ENCODE measurements around the gene LHPP. TPM values are rescaled to one million over a fixed set of nuclear protein-coding genes. Genes with fewer than 3 reads are reported as not detected.

LHPP gene
- total RNA-seq, 2 donors from 2014 or later: 26.1 to 29.8 TPM

DNA sequence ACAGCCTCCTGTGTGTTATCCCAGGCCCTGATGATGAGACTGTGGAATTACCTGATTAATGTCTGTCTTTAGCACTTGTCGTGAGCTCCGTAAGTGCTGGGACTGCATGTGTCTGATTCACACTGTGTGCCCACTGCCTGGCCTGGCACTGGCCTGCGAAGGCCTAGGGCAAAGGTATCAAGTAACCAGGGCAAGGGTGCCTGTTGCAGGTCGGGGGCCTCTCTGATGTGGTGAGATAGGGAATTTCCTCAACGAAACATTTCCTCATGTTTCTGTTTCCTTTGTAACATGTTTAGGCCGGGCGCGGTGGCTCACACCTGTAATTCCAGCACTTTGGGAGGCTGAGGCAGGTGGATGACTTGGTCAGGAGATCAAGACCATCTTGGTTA lies 50.4 kb downstream of the LHPP start:
- ATAC-seq (no peak), DNase-seq (no peak)
- intact Hi-C loops (cut with DNase I, micrococcal nuclease): no loop called here

DNA sequence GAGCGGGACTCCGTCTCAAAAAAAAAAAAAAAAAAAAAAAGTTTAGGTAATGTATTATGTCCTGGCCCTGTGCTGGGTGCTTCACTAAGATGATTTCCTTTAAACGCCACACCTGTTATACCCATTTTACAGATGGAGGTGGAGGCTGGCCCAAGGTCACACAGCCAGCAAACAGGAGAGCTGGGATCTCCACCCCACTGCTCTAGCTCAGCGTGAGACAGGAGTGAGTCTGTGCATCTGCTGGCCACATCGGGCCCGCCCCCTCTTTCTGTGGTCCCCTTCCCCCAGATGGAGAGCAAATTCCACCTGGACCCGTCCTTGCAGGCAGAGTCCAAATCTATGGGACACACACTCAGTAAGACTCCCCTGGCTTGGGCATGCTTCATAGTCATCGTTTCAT lies 51.0 kb downstream of the LHPP start:
- intact Hi-C loops (cut with DNase I, micrococcal nuclease): no loop called here
- DNase-seq (no peak), ATAC-seq (no peak)

DNA sequence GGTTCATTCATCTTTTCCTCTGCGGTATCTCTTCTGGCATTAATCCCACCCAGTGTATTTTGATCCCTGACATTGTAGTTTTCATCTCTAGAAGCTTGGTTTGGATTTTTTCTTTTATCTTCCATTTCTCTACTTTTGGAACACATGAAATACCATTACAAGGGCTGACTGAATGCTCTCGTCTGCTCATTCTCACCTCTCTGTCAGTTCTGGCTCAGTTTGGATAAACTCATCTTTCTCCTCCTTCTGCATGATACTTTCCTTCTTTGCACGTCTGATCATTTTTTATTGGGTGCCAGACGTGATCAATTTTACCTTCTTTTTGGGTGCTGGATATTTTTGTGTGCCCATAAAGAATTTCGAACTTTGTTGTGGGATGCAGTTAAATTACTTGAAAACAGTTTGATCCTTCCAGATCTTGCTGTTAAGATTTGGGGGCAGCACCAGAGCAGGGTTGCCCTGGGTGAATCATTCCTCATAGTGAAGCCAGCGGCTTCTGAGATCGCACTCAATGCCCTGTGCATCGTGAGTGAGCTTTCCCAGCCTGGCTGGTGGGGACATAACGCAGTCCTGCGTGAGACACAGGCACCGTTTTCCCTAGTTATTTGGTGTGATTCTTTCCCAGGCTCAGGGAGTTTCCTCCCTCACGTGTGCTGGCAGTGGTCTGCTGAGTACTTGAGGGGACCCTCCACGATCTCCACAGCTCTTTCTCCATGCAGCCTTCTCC lies 53.8 kb downstream of the LHPP start:
- DNase-seq: no peak
- intact Hi-C loops (cut with DNase I, micrococcal nuclease): no loop called here
- ATAC-seq: no peak

DNA sequence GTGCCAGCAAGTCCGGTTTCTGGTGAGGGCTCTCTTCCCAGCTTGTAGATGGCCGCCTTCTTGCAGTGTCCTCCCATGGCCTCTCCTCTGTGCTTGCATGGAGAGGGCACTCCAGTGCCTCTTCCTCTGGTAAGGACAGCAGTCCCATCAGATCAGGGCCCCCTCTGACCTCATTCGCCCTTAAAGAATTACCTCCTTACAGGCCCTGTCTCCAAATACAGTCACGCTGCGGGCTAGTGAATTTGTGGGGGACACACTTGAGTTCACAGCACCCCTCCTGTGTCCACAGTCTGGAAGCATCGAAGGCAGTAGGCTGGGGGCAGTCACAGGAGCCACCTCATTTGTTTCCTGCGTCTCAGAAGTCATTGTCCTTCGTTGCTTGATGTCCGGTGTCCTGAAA lies 54.6 kb downstream of the LHPP start:
- DNase-seq: no peak
- intact Hi-C loops (cut with DNase I, micrococcal nuclease): no loop called here
- ATAC-seq: no peak

DNA sequence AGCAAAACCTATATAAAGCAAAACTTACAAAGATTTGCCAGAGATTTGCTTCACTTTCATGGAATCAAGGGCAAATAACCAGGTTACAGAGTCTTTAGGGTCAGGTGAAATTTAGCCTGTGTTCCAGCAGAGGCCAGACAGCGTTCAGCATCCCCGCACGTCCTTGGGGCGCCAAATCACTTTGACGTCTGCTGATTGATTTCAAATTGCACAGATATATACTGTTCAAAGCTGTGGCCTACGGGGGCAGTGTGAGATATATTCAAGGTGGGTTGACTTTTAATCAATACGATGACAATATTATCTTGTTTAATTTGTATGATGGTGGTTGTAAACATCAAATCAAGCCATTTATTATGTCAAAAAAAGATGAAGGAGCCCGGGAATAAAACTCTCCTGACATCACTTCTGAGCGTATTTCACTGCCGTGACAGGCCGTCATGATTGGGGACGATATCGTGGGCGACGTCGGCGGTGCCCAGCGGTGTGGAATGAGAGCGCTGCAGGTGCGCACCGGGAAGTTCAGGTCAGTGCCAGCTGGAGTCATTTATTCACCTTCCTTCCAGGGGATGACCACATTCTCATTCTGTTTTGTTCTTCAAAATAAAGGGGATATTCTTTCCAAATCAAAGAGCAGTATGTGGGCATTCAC lies 55.2 kb downstream of the LHPP start:
- DNase-seq (no peak), ATAC-seq (no peak)
- intact Hi-C loops (cut with DNase I, micrococcal nuclease): no loop called here

DNA sequence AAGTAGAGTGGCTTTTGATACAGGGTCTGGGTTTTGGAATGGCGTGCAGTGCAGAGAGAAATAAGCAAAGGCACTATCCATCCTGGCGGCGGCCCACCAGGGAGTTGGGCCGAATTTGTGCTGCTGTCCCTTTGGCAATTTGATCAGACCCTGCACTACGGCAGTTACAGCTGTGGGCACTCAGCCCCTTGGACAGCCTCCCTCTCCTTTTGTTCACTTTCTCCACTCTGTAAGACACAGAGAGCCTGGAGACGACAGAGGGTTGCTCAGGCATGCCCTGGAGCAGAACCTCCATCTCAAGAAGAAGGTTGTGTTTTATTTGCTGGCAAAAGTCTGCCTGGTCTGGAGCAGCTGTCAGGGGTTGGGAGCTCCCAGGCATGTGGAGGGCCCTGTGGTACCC lies 55.8 kb downstream of the LHPP start:
- intact Hi-C loops (cut with DNase I, micrococcal nuclease): no loop called here
- no peak for DNase-seq
- no peak for ATAC-seq

DNA sequence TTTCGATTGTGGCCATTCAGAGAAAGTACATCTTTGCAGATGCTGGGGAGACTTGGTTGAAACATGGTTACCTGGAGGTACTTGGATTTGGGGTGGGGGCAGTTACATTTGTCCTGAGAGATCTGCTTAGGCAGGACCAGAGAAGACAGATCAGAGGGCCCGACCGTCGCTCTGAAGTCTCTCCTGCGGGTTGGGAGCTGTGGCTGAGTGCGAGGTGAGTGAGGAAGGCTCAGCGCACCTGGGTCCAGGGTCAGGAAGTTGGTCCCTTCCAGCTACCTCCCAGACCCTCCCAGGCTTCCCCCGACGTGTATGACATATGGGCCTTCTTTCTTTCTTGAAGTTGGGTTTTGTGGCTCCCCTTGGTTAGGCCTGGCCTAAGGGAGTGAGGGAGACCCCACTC lies 56.3 kb downstream of the LHPP start:
- intact Hi-C loops (cut with DNase I, micrococcal nuclease): no loop called here
- no peak for ATAC-seq
- no peak for DNase-seq

DNA sequence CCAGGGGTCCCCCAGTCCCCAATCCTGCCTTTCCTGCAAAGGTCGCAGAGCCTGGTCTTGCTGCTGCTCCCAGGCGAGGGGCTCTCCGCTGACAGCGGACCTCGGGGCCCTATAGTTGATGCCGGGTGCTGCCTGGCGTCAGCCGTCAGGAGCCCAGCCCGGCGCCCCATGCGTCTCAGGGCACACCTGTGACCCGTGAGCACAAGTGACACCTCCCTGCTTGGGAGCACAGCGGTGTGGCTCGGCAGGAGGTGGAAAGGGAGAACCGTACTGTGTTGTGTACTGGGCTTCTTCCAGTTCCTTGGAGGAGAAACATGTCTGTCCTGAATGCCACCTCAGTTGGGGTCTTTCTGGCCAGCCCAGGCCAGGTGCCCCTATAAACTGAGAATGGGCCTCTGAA lies 56.7 kb downstream of the LHPP start:
- DNase-seq (no peak), ATAC-seq (no peak)
- intact Hi-C loops (cut with DNase I, micrococcal nuclease): no loop called here

DNA sequence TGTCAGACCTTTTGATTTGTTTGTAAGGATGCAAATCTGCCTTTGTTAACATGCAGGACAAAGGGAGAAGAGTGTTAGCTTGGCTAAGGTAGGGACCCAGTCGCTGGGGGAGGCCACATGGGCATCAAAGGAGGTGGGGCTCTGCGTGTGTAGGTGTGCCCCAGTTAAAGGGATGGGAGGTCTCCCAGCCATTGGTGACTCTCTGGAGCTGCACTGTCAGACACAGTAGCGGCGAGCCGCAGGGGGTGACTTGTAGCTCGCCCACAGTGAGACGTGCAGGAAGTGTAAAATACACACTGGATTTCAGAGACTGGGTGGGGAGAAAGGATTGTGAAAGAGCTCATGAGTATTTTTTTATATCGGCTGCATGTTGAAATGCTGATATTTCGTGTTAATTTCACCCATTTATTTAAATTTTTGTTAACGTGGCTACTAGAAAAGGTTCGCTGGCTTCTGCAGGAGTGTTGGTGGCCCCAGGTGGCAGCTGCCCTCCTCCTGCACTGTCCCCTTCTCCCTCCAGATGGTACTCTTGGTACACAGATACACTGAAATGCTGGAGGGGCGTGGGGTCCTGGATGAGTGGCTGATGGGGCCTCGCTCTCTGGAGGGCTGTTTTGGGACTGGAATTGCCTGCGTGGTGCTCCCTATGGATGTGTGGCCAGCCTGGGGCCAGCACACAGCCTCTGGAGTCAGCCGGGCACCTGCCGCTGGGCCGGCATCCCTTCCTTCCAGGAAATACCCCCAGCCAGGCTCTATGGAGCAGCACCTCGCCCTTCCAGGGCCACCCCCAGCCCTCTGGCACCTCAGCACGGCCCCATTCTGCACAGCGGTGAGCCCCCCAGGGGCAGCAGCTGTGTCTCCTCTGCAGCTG lies 59.2 kb downstream of the LHPP start:
- ATAC-seq: no peak
- DNase-seq: no peak
- intact Hi-C loops (cut with DNase I, micrococcal nuclease): no loop called here

DNA sequence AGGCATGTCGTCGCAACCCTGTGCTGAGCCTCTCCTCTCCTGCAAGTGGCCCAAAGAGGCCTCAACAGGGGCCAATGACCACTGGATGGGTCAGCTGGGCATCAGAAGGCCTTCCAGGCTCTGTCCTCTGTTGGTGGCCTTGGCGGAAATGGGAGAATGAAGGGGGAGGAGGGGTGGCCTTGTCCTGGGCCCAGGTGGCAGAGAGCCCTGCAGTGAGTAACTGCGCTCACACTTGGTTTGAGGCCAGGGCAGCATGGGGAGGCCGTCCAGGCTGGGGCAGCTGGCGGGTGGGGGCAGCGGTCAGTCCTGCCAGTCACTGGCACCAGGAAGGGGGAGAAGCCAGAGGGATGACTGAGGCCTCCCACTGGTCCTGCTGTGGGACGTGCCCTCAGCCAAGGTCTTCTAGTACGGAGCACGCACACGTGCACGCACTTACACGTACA lies 59.8 kb downstream of the LHPP start:
- ATAC-seq: no peak
- intact Hi-C loops (cut with DNase I, micrococcal nuclease): no loop called here
- no peak for DNase-seq

DNA sequence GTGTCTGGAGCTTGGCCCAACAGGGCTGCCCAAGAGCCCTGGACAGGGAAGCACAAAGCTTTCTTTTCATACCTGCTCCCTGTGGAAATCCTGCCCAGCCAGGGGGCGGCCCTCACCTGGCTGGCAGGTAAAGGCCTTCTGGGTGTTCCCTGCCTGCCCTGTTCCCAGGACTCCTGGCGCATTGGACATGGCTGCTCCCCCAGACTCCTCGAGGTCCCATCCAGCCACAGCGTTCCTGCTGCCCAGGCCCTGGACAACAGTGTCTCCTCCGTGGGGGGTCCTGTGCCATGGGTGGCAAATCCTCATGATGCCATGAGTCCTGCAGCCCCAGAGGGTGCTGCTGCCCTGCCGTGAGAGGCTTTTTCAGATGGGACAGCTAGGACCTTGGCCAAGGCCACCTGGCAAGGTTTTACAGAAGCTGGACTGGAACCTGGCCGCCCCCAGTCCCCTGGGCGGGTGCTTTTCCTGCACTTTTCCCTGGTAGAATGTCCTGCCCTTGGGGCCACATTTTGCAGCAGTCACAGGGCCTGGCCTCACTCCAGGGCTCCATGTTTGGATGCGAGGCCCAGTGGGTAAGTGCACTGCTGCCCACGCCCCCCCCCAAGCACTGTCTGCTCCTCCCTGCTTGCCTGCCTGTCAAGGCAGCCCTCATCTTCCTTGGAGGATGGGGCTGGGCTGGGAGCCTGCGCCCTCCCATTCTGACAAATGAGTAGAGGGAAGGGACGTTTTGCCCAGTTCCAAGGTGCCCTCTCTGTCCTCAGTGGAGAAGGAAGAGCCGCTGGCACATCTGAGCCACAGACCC lies 60.7 kb downstream of the LHPP start:
- peak in 1 of 2 donors; percentile 50 for DNase-seq
- ATAC-seq: no peak
- intact Hi-C loops (cut with DNase I, micrococcal nuclease): no loop called here

DNA sequence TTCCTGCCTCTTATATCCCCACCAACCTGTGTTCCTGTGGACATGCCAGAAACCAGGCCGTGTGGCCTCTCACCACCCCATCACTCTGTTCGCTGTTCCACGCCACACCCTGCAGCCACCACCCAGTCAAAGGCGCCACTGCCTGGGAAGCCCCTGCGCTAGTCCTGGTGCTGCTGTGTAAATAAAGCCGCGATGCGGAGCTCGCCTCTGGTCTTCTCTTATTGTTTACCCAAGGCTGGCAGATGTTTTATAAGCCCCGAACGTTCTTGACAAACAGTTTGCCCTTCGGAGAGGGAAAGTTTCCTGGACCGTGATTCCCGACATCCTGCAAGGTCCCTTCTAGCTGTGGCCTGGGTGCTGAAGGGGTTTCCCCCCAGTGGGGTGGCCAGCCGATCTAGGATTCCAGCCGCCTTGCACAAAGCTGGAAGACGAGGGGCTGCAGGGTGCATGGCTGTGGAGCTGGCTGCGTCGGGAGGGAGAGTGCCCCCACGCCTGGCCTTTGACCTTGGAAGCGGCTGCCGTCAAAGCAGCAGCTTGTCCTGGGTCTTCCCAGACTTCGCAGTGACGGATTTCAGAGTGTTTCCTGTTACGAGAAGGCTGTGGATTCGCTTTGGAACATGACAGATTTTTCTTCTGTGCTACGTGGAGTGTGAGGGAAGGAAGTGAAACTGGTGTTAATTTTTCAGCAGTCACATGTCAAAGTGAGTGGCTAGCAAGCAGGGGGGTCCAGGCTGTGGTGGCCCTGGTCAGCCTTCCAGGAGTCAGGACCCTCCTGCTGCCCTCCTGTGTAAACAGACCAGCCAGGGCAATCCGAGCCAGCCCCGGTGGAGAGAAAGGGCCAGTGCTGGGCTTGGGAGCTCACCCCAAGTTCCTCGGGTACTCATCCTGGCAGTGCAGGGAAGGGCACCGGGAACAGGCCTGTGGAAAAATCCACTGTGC lies 61.6 kb downstream of the LHPP start:
- ATAC-seq (peak; percentile 88), DNase-seq (peak; percentile 69 to 74)
- intact Hi-C loops (cut with DNase I, micrococcal nuclease): no loop called here

DNA sequence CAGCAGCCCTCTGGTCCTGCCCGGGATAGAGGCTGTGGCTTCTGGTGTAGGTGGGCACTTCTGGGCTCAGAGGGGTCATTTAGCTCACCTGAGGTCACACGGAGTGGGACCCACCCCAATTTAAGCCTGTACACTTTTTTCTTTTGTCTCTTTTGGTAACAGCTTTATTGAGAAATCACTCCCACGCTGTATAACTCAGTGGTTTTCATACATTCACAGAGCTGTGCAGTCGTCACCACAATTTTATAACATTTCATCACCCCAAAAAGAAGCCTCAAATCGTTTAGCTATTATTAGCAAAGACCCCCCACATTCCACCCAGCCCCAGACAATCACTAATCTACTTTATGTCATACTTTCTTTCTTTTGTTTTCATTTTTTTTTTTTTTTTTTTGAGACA lies 62.3 kb downstream of the LHPP start:
- DNase-seq: no peak

DNA sequence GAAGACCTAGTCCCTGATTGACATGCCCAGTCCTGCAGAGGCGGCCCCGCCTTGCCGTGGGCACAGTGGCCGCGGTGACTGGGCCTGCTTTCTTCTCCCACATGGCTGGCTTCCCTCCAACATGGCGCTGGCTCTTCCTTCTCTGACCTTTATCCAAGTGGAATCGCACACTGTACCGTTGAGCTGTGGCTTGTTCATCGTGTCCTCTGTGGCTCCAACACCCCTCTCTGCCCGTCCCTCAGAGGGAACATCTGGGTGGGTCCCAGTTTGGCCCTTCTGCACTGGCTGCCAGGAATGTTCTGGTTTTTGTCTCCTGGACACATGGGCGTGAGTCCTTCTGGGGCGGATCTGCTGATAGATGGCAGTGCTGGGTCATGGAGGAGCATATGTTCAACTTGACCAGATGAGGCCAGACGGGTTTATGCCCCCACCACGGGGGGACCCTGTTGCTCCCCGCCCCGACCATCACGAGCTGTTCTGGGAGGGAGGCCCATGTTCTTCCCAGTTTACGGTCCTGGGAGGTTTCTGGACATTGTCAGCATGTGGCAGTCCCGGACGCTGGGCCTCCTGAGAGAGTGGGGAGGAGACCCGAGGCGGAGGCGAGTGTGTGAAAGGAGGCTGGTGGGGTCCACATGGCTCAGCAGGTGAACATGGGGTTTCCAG lies 63.5 kb downstream of the LHPP start:
- ATAC-seq: peak; percentile 11
- intact Hi-C loops (cut with DNase I, micrococcal nuclease): no loop called here
- DNase-seq: peak; percentile 38 to 80

More for the DNA sequence above, 62.3 kb downstream of the LHPP start:
- no peak for ATAC-seq
- intact Hi-C loops (cut with DNase I, micrococcal nuclease): no loop called here

DNA sequence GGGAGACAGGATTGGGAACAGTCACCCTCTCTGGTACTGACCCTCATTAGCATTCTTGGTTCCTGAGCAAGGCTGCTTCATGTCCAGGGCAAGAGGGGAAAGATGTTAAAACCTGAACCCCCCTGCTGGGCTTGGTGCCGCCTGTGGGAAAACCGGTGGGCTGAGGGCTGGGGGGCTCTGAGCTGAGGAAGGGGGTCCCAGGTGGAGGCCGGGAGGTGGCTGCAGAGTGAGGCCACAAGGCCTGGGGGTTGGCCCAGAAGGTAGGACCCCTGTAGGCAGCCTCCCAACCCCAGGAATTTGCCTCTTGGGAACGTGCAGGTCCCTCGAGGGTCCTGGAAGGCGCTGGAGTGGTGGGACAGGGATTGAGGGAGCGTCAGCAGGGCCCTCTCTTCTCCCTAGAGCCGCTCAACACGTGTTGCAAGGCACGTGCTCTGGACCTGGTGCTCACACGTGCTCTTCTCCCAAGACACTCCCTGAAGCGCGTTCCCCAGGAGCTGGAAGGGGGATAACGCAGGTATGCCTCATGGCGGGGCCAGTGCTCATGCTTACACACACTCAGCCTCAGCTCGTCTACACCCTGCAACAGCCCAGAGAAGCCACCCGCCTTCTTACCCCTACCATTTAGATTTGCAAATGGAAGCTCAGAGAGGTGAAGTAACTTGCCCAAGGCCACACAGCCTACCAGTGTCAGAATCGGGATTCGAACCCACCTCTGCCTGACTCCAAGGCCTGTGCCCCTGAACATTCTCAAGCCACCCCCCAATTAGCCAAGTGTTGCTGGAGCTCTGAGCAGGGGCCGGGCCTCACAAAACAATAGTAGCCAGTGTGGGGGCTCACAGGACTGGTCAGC lies 64.4 kb downstream of the LHPP start:
- intact Hi-C loops (cut with DNase I, micrococcal nuclease): no loop called here

DNA sequence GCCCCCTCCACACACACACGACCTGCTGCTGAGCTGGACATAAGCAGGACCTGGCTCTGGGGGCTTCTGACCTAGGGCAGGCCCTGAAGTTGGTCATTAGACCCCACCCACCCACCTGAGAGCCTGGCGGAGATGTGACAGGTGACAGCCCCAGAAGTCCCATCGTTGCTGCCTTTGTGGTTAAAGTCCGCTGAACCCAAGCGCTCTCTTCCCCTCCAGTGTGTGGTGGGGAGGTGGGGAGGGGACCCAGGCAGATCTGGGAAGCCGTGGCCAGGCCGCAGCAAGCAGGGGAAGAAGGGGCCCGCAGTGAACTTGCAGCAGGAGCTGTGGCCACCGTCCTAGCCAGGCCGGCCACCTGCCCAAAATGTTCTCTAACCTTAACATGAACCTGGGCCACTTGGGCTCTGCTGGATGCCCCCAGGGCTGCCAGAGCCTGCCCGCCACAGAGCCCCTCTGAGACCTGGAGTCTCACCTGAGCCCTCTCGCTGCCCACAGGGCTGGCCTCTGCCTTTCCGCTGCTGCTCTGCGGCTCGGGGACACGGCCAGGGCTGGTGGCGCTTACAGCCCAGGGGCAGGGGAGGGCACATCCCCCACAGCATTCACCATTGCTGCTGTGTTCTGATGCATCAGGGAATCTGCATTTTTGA lies 65.1 kb downstream of the LHPP start:
- DNase-seq (no peak), ATAC-seq (no peak)
- intact Hi-C loops (cut with DNase I, micrococcal nuclease): no loop called here

More for the DNA sequence above, 64.4 kb downstream of the LHPP start:
- DNase-seq: no peak
- ATAC-seq: no peak
